K562 (cell line): Measurements from ENCODE around the gene XRCC3. TPM values are rescaled to one million over a fixed set of nuclear protein-coding genes. Genes with fewer than 3 reads are reported as not detected.

Experiments
- ATAC-seq: fragments of 200-7000 bp; cut with Tn5 transposase; 3 replicates; pipeline ENCODE4 v1.9.1; 2020; ENCODE audit warnings: moderate library complexity
- BruUV-seq: library from RNA; stranded (reverse); fragments of 400-500 nt; replicated peaks from 2 replicates; lab custom pipeline; 2021; lab: Mats Ljungman, UMichigan
- CTCF ChIA-PET: fragments of 300-600 bp; formaldehyde crosslinking; extraction: SDS; loops from one replicate; lab custom pipeline; 2021; ENCODE audit warnings: low intra/inter-chr PET ratio; lab: Yijun Ruan, JAX
- POLR2A ChIA-PET: fragments of 300-600, 350-650 bp; sonication (Branson Sonifier 250); formaldehyde crosslinking; extraction: SDS; loops from one replicate; lab custom pipeline; 2021; ENCODE audit warnings: antibody characterized with exemption, inconsistent platforms; lab: Yijun Ruan, JAX
- DNase-seq, 4 experiments: peaks; one replicate each; pipeline versions ENCODE4 v3.0.0 to v3.0.0-alpha.2; 2011 to 2018; ENCODE audit warnings: low spot score in 3 of 4, mixed read lengths in 3 of 4; ENCODE audit errors: extremely low read depth in 1 of 4
- FAIRE-seq: peaks from 2 replicates; lab custom pipeline; 2011; peaks lifted over from hg19 to GRCh38; lab: Jason Lieb, UNC
- H2AFZ ChIP-seq: 2 replicates; pipeline ENCODE4 v1.6.0; 2011; ENCODE audit warnings: low read depth, low read length, control low read depth, inconsistent platforms
- H3K27ac ChIP-seq: fragments of 200-600 bp; 3 replicates; pipeline ENCODE4 v1.8.0; 2011; ENCODE audit warnings: low read depth, mild to moderate bottlenecking, control low read depth, inconsistent platforms, low read length, moderate library complexity, mixed read lengths; ENCODE audit errors: extremely low read depth
- H3K27me3 ChIP-seq, 2 experiments: fragments of 300-600 bp in 1 of 2; 2 replicates in 1 of 2; 3 replicates in 1 of 2; pipeline versions ENCODE4 v1.6.0 to v1.8.0; 2011; ENCODE audit warnings: inconsistent platforms in 2 of 2, low read length in 2 of 2, mild to moderate bottlenecking in 1 of 2, mixed read lengths in 1 of 2, moderate library complexity in 1 of 2; ENCODE audit not compliant: control insufficient read depth in 2 of 2, insufficient read depth in 2 of 2
- H3K36me3 ChIP-seq: fragments of 300-600 bp; 3 replicates; pipeline ENCODE4 v1.8.0; 2011; ENCODE audit warnings: mild to moderate bottlenecking, low read length, inconsistent platforms; ENCODE audit not compliant: control insufficient read depth, insufficient read depth
- H3K4me1 ChIP-seq, 2 experiments: fragments of 200-600 bp in 1 of 2; replicated peaks in 1 of 2; 2 replicates in 1 of 2; 3 replicates in 1 of 2; pipeline versions ENCODE4 v1.5.1 to v1.8.0; 2011; ENCODE audit warnings: inconsistent platforms in 2 of 2, low read length in 2 of 2, mild to moderate bottlenecking in 1 of 2, mixed read lengths in 1 of 2, moderate library complexity in 1 of 2; ENCODE audit not compliant: control insufficient read depth in 2 of 2, insufficient read depth in 2 of 2
- H3K4me2 ChIP-seq: 2 replicates; pipeline ENCODE4 v1.6.1; 2011; ENCODE audit warnings: low read length, control low read depth, inconsistent platforms, mixed read lengths; ENCODE audit not compliant: insufficient read depth
- H3K4me3 ChIP-seq: fragments of 200-600 bp; sonication (generic), shearing (Covaris generic); 2 replicates; pipeline ENCODE4 v1.5.1; 2016; ENCODE audit warnings: control low read depth, inconsistent platforms
- H3K79me2 ChIP-seq: fragments of 200-600 bp; 3 replicates; pipeline ENCODE4 v1.8.0; 2011; ENCODE audit warnings: low read length, inconsistent platforms; ENCODE audit not compliant: control insufficient read depth, insufficient read depth
- H3K9ac ChIP-seq, 2 experiments: 2 replicates each; pipeline versions ENCODE4 v1.6.0 to v1.6.1; 2011; ENCODE audit warnings: low read depth in 2 of 2, low read length in 2 of 2, control low read depth in 1 of 2, inconsistent platforms in 1 of 2, mild to moderate bottlenecking in 1 of 2, mixed read lengths in 1 of 2; ENCODE audit not compliant: insufficient read depth in 1 of 2
- H3K9me1 ChIP-seq: one replicate; pipeline ENCODE4 v1.6.0; 2011; ENCODE audit warnings: inconsistent platforms, mild to moderate bottlenecking, low read length, moderate library complexity; ENCODE audit not compliant: control insufficient read depth, insufficient read depth
- H3K9me3 ChIP-seq: replicated peaks from 2 replicates; pipeline ENCODE4 v1.5.1; 2011; ENCODE audit warnings: low read depth, low read length, inconsistent platforms; ENCODE audit not compliant: control insufficient read depth, insufficient read depth
- H4K20me1 ChIP-seq: replicated peaks from 2 replicates; pipeline ENCODE4 v1.6.1; 2011; ENCODE audit warnings: low read length, inconsistent platforms, mixed read lengths; ENCODE audit not compliant: control insufficient read depth, insufficient read depth
- AFF1 ChIP-seq, 2 experiments: fragments of 450-650 bp; IDR thresholded peaks; 2 replicates each; pipeline ENCODE4 v1.6.1; 2018; ENCODE audit warnings: mild to moderate bottlenecking in 2 of 2, low read depth in 1 of 2; ENCODE audit not compliant: partially characterized antibody in 2 of 2
- ETV5 ChIP-seq: sonication (generic); formaldehyde crosslinking; IDR thresholded peaks from 2 replicates; pipeline ENCODE4 v1.4.0; 2020; ENCODE audit warnings: low read depth, mild to moderate bottlenecking, missing genetic modification reagents
- RUNX1 ChIP-seq: sonication (generic); IDR thresholded peaks from 2 replicates; pipeline ENCODE4 v1.6.1; 2016; ENCODE audit warnings: antibody characterized with exemption, low read depth
- ZNF445 ChIP-seq: fragments of 250-450 bp; sonication (Bioruptor Pico); IDR thresholded peaks from 2 replicates; pipeline ENCODE4 v1.4.0; 2020; ENCODE audit warnings: low read depth, mild to moderate bottlenecking, moderate library complexity
- WGBS: fragments of 100-300 bp; shearing (Covaris generic); methylation state at CpG from one replicate; pipeline ENCODE4 v1.1.6; 2016; ENCODE audit warnings: low coverage, mixed read lengths; ENCODE audit not compliant: insufficient coverage; ENCODE audit errors: missing lambda C conversion rate; 5-methylcytosine and 5-hydroxymethylcytosine counted together
- in situ Hi-C: fragments of 300-500 bp; cut with MboI; formaldehyde crosslinking; loops from 4 replicates; pipeline ENCODE4 v1.15.0; 2018; ENCODE audit warnings: inconsistent platforms, mixed read lengths
- intact Hi-C: fragments of 100-400 bp; cut with micrococcal nuclease; formaldehyde crosslinking; loops from 2 replicates; pipeline ENCODE4 v1.14.2; 2022
- polyA plus RNA-seq, 8 experiments: library from polyadenylated mRNA; depleted of rRNA in 4 of 8; stranded (reverse) in 5 of 8; unstranded in 3 of 8; fragments of >200 nt; fragmentation: Nextera tagmentation in 2 of 8; fragmentation: Illumina TruSeq in 1 of 8; extraction: Ambion mirVana in 2 of 8; extraction: Trizol in 1 of 8; gene quantifications; 2 replicates each; pipeline versions ENCODE4 v1.2.1 to v1.2.3, GENCODE V29; 2011 to 2014; ENCODE audit warnings: inconsistent platforms in 1 of 8, missing spikeins in 1 of 8
- total RNA-seq, 7 experiments: library from RNA; depleted of rRNA in 6 of 7; stranded (reverse); fragments of >200 nt in 6 of 7; fragmentation: Illumina TruSeq in 2 of 7; extraction: Trizol in 2 of 7; gene quantifications; 2 replicates each; pipeline versions ENCODE4 v1.2.1 to v1.2.3, GENCODE V29; 2011 to 2021; ENCODE audit warnings: low replicate concordance in 1 of 7

Gene XRCC3
- total and polyA plus RNA-seq, 9 of the 15 experiments (the other 6 are each of a cell fraction or from before 2014, with no cell fraction given), result 0.34 to 59.3 (median 30.3) TPM

GRCh38 chr14:103735815-103736545, 20.7 kb upstream of the XRCC3 start:
- Histone ChIP-seq H3K79me2 (no peaks in the 10 kb centered on the region), H2AFZ (no peak overlapping the region), H3K36me3 (peaks cover 22% of the 10 kb centered on the region; the same call in 2 of the 3 replicates), H3K4me3 (no peak overlapping the region), H3K9me3 (no peaks in the 10 kb centered on the region), H3K4me1 (peaks cover 0 to 20% of the 10 kb centered on the region in 2 experiments; a peak in 3 of 5 replicates), H3K9me1 (no peaks in the 10 kb centered on the region), H3K27me3 (peaks cover 0 to 11% of the 10 kb centered on the region in 2 experiments; a peak in 1 of 5 replicates), H4K20me1 (no peaks in the 10 kb centered on the region), H3K27ac (no peak overlapping the region), H3K9ac (no peak overlapping the region; a peak in 1 of 4 replicates), H3K4me2 (no peak overlapping the region)
- FAIRE-seq (no peak), ATAC-seq (no peak), DNase-seq (no peak)
- 34% methylated on average over 8 of the region's 22 CpGs for WGBS
- in situ Hi-C loops (no loop called here), intact Hi-C loops (no loop called here)
- ChIA-PET CTCF (no interaction called here), POLR2A (interaction anchor here (0.8 to 1.5 kb wide), 4 partner anchors 11 to 21 kb away, joined by 3 to 4 read pairs (median 3); partner anchors contain the start of genes XRCC3 and ZFYVE21)
- TF ChIP-seq ETV5 (CRISPR knock-in tag) (no peak), ZNF445 (CRISPR knock-in tag) (no peak)
- BruUV-seq, result no TSS peak

GRCh38 chr14:103735439-103735814, 20.2 kb upstream of the XRCC3 start:
- Histone ChIP-seq H3K4me2 (no peak overlapping the region), H3K4me3 (no peak overlapping the region), H3K27ac (no peak overlapping the region), H2AFZ (no peak overlapping the region), H3K4me1 (peaks cover 3 to 25% of the 10 kb centered on the region in 2 experiments; a peak in 4 of 5 replicates), H3K9ac (no peak overlapping the region), H4K20me1 (no peaks in the 10 kb centered on the region), H3K36me3 (peaks cover 25% of the 10 kb centered on the region; the same call in 2 of the 3 replicates), H3K79me2 (no peaks in the 10 kb centered on the region), H3K9me3 (no peaks in the 10 kb centered on the region), H3K9me1 (no peaks in the 10 kb centered on the region), H3K27me3 (peaks cover 0 to 8% of the 10 kb centered on the region in 2 experiments; a peak in 1 of 5 replicates)
- no peak for FAIRE-seq
- ChIA-PET POLR2A (interaction anchor here (0.5 to 1.0 kb wide), 3 partner anchors 10 to 18 kb away, joined by 3 to 4 read pairs (median 3); no protein-coding TSS in a partner anchor), CTCF (no interaction called here)
- in situ Hi-C loops, result no loop called here
- no TSS peak for BruUV-seq
- no peak for DNase-seq
- no peak for ATAC-seq
- 65% methylated on average over 7 of the region's 7 CpGs for WGBS
- intact Hi-C loops, result no loop called here
- TF ChIP-seq AFF1 (IDR thresholded peaks at IDR 0.05; ENCODE audit: low read depth in 1 of 2, partially characterized antibody in 2 of 2) (no peak), RUNX1 (no peak)
